ENCODE measurements around the gene ANAPC15. TPM values are rescaled to one million over a fixed set of nuclear protein-coding genes. Genes with fewer than 3 reads are reported as not detected.
"Not testable (repeated sequence)": the region's sequence is repeated elsewhere in the genome, so short reads cannot be mapped to it uniquely, and the experiment has no call there.

The ANAPC15 gene
- total and polyA plus RNA-seq, 2 donors (not counting 1 experiment from before 2014, with no cell fraction given), result 24.8 to 97.2 TPM

- Histone ChIP-seq H4K20me1 (ENCODE audit: control insufficient read depth, extremely low read depth, insufficient read depth, low read length) (no peaks in the 10 kb centered on the region), H3K9me3 (ENCODE audit: control insufficient read depth, insufficient read depth, low read depth, low read length) (no peaks in the 10 kb centered on the region), H3K79me2 (ENCODE audit: control insufficient read depth, insufficient read depth, low read length) (no peaks in the 10 kb centered on the region), H3K9ac (ENCODE audit: insufficient read depth, low read length) (no peak overlapping the region), H2AFZ (ENCODE audit: low read length) (no peak overlapping the region), H3K27ac (ENCODE audit: insufficient read depth, low read length) (no peak overlapping the region), H3K4me2 (ENCODE audit: extremely low read depth, insufficient read depth, low read length) (no peak overlapping the region), H3K27me3 (ENCODE audit: control insufficient read depth, insufficient read depth, low read length) (no peaks in the 10 kb centered on the region), H3K36me3 (ENCODE audit: control insufficient read depth, insufficient read depth, low read length) (no peaks in the 10 kb centered on the region), H3K4me1 (ENCODE audit: control insufficient read depth, extremely low read depth, insufficient read depth, low read length) (no peaks in the 10 kb centered on the region), H3K4me3 (replicated peaks in 1 of 4; ENCODE audit: control extremely low read depth in 1 of 4, insufficient read depth in 1 of 4, low read depth in 3 of 4, low read length in 4 of 4) (no peak overlapping the region)
- TF ChIP-seq EZH2 (IDR thresholded peaks at IDR 0.05; ENCODE audit: low read length, missing control alignments), result no peak
- TF ChIP-seq, protein P1, sequence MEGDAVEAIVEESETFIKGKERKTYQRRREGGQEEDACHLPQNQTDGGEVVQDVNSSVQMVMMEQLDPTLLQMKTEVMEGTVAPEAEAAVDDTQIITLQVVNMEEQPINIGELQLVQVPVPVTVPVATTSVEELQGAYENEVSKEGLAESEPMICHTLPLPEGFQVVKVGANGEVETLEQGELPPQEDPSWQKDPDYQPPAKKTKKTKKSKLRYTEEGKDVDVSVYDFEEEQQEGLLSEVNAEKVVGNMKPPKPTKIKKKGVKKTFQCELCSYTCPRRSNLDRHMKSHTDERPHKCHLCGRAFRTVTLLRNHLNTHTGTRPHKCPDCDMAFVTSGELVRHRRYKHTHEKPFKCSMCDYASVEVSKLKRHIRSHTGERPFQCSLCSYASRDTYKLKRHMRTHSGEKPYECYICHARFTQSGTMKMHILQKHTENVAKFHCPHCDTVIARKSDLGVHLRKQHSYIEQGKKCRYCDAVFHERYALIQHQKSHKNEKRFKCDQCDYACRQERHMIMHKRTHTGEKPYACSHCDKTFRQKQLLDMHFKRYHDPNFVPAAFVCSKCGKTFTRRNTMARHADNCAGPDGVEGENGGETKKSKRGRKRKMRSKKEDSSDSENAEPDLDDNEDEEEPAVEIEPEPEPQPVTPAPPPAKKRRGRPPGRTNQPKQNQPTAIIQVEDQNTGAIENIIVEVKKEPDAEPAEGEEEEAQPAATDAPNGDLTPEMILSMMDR (conservative IDR thresholded peaks at IDR 0.05 in 1 of 2, IDR thresholded peaks at IDR 0.05 in 1 of 2; ENCODE audit: low read depth in 1 of 2, low read length in 2 of 2), result no peak
- no peak for DNase-seq (ENCODE audit: low read depth in 2 of 2)
Measured at GRCh38 chr11:72155751-72156150, 43.3 kb upstream of the ANAPC15 start.

DNA sequence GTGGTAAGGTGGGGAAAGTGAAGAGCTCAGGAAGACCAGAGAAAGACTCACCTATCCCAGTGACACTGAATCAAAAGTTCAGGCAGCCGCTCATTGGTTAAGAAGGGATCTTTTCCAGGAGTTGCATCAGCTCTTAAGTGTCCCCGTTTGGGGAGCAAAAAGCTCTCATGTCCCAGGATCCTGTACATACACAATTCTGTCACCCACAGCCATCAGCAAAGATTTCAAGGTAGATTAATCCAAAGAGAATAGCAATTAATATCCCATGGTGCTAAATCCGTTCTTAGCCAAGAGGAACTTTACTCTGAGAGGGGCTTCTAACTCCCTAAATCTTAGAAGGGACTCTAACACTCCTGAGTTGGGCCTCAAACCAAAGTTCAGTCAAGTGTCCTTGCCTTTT lies 42.3 kb upstream of the ANAPC15 start:
- no peak overlapping the region for H3K4me2 ChIP-seq (ENCODE audit: extremely low read depth, insufficient read depth, low read length)
- no peak overlapping the region for H2AFZ ChIP-seq (ENCODE audit: low read length)
- no peak for DNase-seq (ENCODE audit: low read depth in 2 of 2)
- H3K27me3 ChIP-seq (ENCODE audit: control insufficient read depth, insufficient read depth, low read length), result no peaks in the 10 kb centered on the region
- H3K9me3 ChIP-seq (ENCODE audit: control insufficient read depth, insufficient read depth, low read depth, low read length), result no peaks in the 10 kb centered on the region
- H3K36me3 ChIP-seq (ENCODE audit: control insufficient read depth, insufficient read depth, low read length), result no peaks in the 10 kb centered on the region
- no peak overlapping the region for H3K27ac ChIP-seq (ENCODE audit: insufficient read depth, low read length)
- H3K4me1 ChIP-seq (ENCODE audit: control insufficient read depth, extremely low read depth, insufficient read depth, low read length), result no peaks in the 10 kb centered on the region
- no peak for TF ChIP-seq EZH2 (IDR thresholded peaks at IDR 0.05; ENCODE audit: low read length, missing control alignments)
- TF ChIP-seq, protein P1 (conservative IDR thresholded peaks at IDR 0.05 in 1 of 2, IDR thresholded peaks at IDR 0.05 in 1 of 2; ENCODE audit: low read depth in 1 of 2, low read length in 2 of 2), result no peak
- H3K4me3 ChIP-seq (replicated peaks in 1 of 4; ENCODE audit: control extremely low read depth in 1 of 4, insufficient read depth in 1 of 4, low read depth in 3 of 4, low read length in 4 of 4), result no peak overlapping the region
- H4K20me1 ChIP-seq (ENCODE audit: control insufficient read depth, extremely low read depth, insufficient read depth, low read length), result no peaks in the 10 kb centered on the region
- no peak overlapping the region for H3K9ac ChIP-seq (ENCODE audit: insufficient read depth, low read length)
- H3K79me2 ChIP-seq (ENCODE audit: control insufficient read depth, insufficient read depth, low read length), result no peaks in the 10 kb centered on the region

- not testable (repeated sequence) for H2AFZ ChIP-seq (ENCODE audit: low read length); H3K9ac ChIP-seq (ENCODE audit: insufficient read depth, low read length); H3K79me2 ChIP-seq (ENCODE audit: control insufficient read depth, insufficient read depth, low read length); H3K27me3 ChIP-seq (ENCODE audit: control insufficient read depth, insufficient read depth, low read length); H3K4me1 ChIP-seq (ENCODE audit: control insufficient read depth, extremely low read depth, insufficient read depth, low read length); H3K9me3 ChIP-seq (ENCODE audit: control insufficient read depth, insufficient read depth, low read depth, low read length); H4K20me1 ChIP-seq (ENCODE audit: control insufficient read depth, extremely low read depth, insufficient read depth, low read length); H3K27ac ChIP-seq (ENCODE audit: insufficient read depth, low read length); H3K4me2 ChIP-seq (ENCODE audit: extremely low read depth, insufficient read depth, low read length); DNase-seq (ENCODE audit: low read depth in 2 of 2); H3K36me3 ChIP-seq (ENCODE audit: control insufficient read depth, insufficient read depth, low read length); H3K4me3 ChIP-seq (replicated peaks in 1 of 4; ENCODE audit: control extremely low read depth in 1 of 4, insufficient read depth in 1 of 4, low read depth in 3 of 4, low read length in 4 of 4)
Measured at GRCh38 chr11:72153874-72154273, 41.4 kb upstream of the ANAPC15 start.
